ENCODE measurements around the gene PI4K2A.

DNA sequence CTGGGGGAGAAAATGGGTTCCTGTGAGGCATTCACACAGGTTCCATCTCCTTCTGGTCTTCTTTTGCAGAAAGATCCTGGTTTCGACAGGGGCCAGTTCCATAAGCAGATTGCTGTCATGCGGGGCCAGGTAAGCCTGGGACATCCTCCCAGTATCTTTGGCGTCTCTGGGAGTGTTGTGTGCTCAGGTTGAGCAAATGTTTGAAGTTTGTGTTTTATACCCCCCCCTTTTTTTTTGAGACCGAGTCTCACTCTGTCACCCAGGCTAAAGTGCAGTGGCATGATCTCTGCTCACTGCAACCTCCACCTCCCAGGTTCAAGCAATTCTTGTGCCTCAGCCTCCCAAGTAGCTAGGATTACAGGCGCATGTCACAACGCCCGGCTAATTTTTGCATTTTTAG lies 26.5 kb downstream of the PI4K2A start:
- TF ChIP-seq, protein P1, sequence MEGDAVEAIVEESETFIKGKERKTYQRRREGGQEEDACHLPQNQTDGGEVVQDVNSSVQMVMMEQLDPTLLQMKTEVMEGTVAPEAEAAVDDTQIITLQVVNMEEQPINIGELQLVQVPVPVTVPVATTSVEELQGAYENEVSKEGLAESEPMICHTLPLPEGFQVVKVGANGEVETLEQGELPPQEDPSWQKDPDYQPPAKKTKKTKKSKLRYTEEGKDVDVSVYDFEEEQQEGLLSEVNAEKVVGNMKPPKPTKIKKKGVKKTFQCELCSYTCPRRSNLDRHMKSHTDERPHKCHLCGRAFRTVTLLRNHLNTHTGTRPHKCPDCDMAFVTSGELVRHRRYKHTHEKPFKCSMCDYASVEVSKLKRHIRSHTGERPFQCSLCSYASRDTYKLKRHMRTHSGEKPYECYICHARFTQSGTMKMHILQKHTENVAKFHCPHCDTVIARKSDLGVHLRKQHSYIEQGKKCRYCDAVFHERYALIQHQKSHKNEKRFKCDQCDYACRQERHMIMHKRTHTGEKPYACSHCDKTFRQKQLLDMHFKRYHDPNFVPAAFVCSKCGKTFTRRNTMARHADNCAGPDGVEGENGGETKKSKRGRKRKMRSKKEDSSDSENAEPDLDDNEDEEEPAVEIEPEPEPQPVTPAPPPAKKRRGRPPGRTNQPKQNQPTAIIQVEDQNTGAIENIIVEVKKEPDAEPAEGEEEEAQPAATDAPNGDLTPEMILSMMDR (IDR thresholded peaks at IDR 0.05): no peak
- no peak for TF ChIP-seq POLR2A (IDR thresholded peaks at IDR 0.05)
- no peak for TF ChIP-seq POLR2AphosphoS5 (IDR thresholded peaks at IDR 0.05)

All from stomach (tissue), 4 donors.